Neural progenitor cell (in vitro differentiated cells): Measurements from ENCODE around the gene SEPHS1.

Experiments
- EZH2 ChIP-seq: fragments of 200-600 bp; sonication (generic); IDR thresholded peaks from 2 replicates; pipeline ENCODE4 v1.6.1; 2017; ENCODE audit warnings: antibody characterized with exemption, mild to moderate bottlenecking, moderate library complexity
- EZH2phosphoT487 ChIP-seq: fragments of 200-600 bp; sonication (generic); IDR thresholded peaks from 2 replicates; pipeline ENCODE4 v1.6.1; 2017; ENCODE audit warnings: antibody characterized with exemption
- TF ChIP-seq, protein P1 (sequence below): fragments of 200-600 bp; sonication (generic); IDR thresholded peaks from 2 replicates; pipeline ENCODE4 v1.5.1; 2017; ENCODE audit warnings: antibody characterized with exemption, mild to moderate bottlenecking

DNA sequence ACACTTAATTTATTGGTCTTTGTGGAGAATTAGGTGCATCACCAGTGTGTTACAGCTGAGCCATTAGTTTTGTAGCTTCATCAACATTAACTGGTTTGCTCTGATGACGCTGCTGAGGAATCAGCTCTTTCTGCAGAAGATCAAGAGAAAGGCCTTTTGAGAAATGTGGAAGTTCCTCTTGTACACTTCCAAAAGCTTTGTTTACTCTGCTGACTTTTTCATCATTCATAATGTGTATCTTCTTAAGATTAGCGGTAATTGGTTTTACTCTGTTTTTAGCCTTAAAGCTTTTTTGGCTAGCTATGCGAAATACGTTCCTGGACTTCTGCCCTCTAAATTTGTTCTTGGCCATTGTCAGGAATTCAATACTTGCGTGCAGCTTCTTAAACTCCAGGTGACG, 40.0 kb downstream of the SEPHS1 start:
- TF ChIP-seq, protein P1, sequence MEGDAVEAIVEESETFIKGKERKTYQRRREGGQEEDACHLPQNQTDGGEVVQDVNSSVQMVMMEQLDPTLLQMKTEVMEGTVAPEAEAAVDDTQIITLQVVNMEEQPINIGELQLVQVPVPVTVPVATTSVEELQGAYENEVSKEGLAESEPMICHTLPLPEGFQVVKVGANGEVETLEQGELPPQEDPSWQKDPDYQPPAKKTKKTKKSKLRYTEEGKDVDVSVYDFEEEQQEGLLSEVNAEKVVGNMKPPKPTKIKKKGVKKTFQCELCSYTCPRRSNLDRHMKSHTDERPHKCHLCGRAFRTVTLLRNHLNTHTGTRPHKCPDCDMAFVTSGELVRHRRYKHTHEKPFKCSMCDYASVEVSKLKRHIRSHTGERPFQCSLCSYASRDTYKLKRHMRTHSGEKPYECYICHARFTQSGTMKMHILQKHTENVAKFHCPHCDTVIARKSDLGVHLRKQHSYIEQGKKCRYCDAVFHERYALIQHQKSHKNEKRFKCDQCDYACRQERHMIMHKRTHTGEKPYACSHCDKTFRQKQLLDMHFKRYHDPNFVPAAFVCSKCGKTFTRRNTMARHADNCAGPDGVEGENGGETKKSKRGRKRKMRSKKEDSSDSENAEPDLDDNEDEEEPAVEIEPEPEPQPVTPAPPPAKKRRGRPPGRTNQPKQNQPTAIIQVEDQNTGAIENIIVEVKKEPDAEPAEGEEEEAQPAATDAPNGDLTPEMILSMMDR: no peak
- no peak for TF ChIP-seq EZH2
- no peak for TF ChIP-seq EZH2phosphoT487
